PC-9 (cell line): ENCODE data around the gene PKNOX2.

ENCODE experiments used
- CTCF ChIP-seq: fragments of 200-600 bp; sonication (generic); conservative IDR thresholded peaks from 2 replicates; pipeline ENCODE4 v1.6.1; 2017; ENCODE audit warnings: mixed run types, antibody characterized with exemption, mild to moderate bottlenecking, moderate library complexity
- EZH2 ChIP-seq: fragments of 200-600 bp; sonication (generic); IDR thresholded peaks from 2 replicates; pipeline ENCODE4 v1.8.0; 2017; ENCODE audit warnings: antibody characterized with exemption, low read depth

- TF ChIP-seq CTCF: no peak
- no peak for TF ChIP-seq EZH2
These were observed 181.6 kb downstream of the PKNOX2 start for GRCh38 chr11:125346179-125346530.
